Heart left ventricle (tissue), 13 donors: Measurements from ENCODE around the gene MAP10.

Experiments
- CTCF ChIP-seq, 12 donors: fragments of 200-600 bp; sonication (generic) in 4 of 12; IDR thresholded peaks; one replicate each; pipeline versions ENCODE4 v1.5.0 to v1.8.0; 2018 to 2022; ENCODE audit warnings: antibody characterized with exemption in 12 of 12, mild to moderate bottlenecking in 5 of 12
- POLR2A ChIP-seq, 2 donors: fragments of 450-650 bp; IDR thresholded peaks; one replicate each; pipeline ENCODE4 v1.6.1; 2017; ENCODE audit warnings: antibody characterized with exemption in 2 of 2, mild to moderate bottlenecking in 2 of 2, moderate library complexity in 2 of 2
- donor health status: ischemic (EF 13 %, LVEDD 7.1; RV severe dilation, severe dysfunction).
- donor health status: DM: no; HTN: yes; CAD: no.
- donor health status: DM: no; HTN: no; CAD: no.
- donor health status: ischemic (EF 25% LVEDD 6.9; RV normal size, moderate dysfunction).
- donor health status: ischemic (EF 25% LVEDD 5.7; RV mildly dilated, moderate dysfunction).
- donor health status: ischemic (EF 35%, LVEDD 5.7; RV mildly dilated, moderate dysfunction).
- donor health status: nonischemic (EF 11% LVEDD 7.7; RV severe dilation, severe dysfunction).
- donor health status: DM: yes; HTN: yes; CAD: no.
- donor health status: PGD.
- donor health status: ischemic (EF 29% LVEDD 5.4; RV normal size, mild dysfunction).
- donor health status: nonischemic (EF 23%, LVEDD 6.1; RV moderate dilation, normal function).

- no peak for TF ChIP-seq POLR2A (IDR thresholded peaks at IDR 0.05)
- TF ChIP-seq CTCF (IDR thresholded peaks at IDR 0.05): no peak
Measured at GRCh38 chr1:232776526-232777106, 28.6 kb upstream of the MAP10 start.
